NCI-H345 treated with DMSO at 0.1 percent for 48 hours (cell line): ENCODE results near the gene DMAC2.
"Not testable (repeated sequence)": the region's sequence is repeated elsewhere in the genome, so short reads cannot be mapped to it uniquely, and the experiment has no call there.

ENCODE experiments used
- DNase-seq: peaks from one replicate; lab custom pipeline; 2025; ENCODE audit not compliant: unreplicated experiment; lab: John Stamatoyannopoulos, UW

The DMAC2 gene

DNA sequence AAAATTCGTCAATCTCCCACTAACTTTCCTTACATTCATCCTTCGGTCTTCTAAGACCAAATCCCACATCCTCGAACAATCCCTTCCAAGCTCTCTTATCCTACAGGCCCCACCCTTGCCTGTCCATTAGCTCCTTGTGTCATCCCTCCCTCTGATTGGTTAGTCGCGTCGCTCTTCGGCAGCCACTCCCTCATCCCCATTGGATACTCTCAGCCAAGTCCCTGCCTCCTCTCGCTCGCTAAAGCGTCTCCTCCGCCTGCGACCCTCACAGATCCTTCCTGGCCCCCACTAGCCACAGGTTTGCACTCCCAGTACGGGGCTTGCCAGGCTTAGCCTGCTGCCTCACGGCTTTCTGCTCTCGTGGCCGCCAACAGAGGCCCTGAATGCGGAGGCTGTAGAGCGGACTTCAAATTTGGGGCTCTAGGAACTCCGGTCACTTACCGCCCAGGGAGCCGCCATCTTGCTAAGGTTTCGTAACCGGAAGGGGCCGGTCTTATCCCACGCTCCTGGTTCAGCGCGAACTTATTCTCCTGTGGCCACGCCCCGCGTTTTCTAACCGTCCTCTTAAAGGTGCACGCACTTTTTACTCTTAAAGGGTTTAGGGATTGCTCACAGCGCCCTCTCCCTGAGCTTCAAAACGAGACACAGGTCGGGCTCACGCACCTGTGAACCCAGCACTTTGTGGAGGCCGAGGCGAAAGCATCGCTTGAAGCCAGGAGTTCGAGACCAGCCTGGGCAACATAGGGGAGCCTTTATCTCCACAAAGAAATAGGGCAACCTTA, at the start of gene DMAC2:
Gene DMAC2 (minus strand): TSS at position 472 of the 782 bp plus-strand sequence. CDS start 13 bp downstream, at position 459.
- peak; percentile 91 for DNase-seq

- DNase-seq = not testable (repeated sequence)
These were observed 47.2 kb upstream of the DMAC2 start for GRCh38 chr19:41486953-41487352.

DNA sequence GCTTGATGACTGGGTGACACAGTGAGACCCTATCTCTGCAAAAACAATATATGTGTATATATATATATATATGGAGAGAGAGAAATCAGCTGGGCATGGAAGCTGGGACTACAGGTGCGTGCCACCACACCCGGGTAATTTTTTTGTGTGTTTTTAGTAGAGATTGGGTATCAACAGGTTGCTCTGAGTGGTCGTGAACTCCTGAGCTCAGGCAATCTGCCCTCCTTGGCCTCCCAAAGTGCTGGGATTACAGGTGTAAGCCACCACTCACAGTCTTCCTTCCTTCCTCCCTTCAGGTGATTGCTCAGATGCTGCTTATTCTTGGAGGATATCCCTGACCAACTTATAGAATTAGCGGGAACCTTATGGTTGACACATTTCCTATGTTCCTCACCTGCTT, 45.1 kb upstream of the DMAC2 start:
- no peak for DNase-seq

GRCh38 chr19:41480336-41480735, 40.6 kb upstream of the DMAC2 start:
- no peak for DNase-seq

DNA sequence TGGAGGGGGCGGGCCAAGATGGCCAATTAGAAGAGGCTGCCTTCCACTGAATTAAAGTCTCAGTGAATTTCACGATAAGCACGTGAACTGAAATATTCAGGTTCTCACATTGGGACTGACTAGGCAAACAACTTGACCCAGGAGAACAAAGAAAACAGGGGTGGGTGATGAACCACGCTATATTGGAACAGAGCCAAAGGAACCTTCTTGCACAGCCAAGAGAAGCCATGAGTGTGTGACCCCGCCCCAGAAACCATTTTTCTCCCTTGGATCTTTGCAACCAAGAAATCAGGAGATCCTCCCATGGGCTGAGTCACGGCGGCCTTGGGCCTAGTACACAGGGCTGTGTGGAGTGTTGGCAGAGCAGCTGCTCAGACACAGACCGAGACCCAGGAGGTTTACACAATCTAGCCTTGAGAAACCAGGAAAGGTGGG, 40.1 kb upstream of the DMAC2 start:
- DNase-seq = no peak

DNA sequence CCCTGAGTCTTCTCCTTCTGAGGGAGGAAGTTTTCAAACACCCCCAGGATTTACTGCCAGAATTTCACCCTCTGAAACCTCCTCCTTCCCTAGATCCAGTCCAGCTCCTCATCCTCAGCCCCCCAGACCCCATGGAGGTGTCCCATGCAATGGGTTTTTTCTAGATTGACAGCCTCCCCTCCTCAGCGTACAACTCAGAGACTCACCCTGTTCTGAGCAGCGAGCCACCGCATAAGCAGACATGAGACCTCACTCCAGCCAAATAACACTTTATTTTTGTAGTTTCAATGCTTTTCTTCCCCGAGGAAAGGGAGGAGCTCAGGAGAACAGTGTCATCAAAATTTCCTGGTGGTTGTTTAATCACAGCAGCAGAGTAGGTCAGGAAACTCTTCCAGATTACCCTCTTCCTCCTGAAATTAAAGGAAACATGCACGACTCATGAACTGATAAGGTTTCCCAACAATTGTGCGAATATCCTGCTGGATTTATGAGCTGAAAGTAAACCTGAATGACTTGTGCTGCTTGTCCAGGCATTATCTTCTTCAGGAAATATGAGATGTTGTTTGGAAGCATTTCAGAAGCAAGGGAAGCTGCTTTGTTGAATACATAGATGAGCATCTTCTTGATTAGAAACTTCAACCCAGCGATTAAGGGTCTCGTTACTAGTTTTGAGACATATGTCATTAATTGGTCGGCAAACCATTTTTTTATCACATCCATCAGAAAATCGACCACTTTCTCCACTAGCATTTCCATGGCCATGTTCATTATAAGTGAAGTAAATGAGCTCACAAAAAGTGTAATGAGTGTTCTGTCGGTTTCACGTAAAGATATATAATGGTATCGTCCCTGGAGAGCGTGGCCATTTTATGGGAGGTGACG, 39.4 kb upstream of the DMAC2 start:
- no peak for DNase-seq

DNA sequence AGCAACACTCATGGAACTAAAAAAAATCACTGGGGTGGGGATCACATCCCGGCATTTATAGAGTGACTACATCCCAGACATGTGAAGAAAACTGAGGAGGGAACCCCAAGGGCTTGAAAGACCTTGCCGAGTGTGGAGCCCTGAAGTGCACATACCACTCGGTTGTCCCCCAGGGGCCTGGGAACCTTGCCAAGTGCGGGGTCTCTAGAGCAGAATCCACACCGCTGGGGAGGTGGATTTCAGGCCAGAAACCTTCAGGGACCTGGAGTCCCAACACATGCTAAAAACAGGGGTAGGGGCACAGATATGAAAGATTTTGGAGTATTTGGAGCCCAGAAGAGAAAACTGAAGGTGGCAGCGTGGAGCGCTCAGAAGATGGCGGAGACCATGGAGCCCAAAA, 38.5 kb upstream of the DMAC2 start:
- no peak for DNase-seq

GRCh38 chr19:41476583-41476982, 36.9 kb upstream of the DMAC2 start:
- DNase-seq = no peak

DNA sequence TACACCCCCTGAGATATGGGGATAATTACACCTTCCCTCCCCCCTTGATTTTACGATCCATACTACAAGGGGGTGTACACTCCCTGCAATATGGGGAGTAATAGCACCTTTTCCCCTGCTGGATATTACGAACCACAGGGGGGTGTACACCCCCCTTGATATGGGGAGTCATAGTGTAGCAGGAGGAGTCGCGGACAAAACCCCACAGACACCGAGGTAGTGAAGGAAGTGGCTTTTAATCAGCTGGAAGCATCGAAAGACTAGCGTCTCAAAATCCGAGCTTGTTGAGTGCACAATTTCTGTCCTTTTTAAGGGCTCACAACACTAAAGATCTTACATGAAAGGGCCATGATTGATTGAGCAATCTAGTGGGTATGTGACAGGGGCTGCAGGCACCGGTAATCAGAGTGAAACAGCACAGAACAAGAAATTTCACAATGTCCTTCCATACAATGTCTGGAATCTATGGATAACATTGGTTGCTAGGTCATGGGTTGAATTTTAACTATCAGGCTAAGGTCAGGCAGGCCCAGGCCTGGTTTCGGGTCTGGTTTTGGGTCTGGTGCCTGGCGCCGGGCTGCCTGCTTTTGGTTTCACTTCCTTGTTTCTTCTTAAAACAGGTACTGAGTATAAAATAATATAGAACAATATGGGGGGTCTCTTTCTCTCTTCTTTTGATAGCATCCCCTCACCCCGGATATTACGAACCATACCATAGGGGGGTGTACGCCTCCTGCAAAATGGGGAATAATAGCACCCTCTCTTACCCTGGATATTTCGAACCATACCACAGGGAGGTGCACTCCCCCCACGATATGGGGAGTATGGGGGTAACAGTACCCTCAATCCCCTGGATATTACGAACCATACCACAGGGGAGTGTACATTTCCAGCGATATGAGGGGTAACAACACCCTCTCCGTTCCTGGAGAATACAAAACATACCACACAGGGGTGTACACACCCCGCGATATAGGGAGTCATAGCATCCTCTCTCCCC, 23.8 kb upstream of the DMAC2 start:
- not testable (repeated sequence) for DNase-seq

DNA sequence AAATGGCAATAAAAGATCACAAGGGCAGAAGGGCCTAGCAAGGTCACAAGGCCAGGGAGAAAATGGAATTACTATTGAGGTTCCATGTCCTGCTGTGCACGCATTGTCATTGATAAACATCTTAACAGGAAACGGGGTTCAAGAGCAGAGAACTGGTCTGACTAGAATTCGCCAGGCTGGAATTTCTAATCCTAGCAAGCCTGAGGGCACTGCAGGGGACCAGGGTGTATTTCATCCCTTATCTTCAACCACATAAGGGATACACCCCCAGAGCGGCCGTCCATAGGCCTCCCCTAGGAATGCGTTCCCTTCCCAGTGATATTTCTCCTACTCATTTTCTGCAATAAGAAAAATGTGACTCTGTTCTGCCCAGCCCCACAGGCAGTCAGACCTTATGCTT, 22.8 kb upstream of the DMAC2 start:
- DNase-seq = no peak

DNA sequence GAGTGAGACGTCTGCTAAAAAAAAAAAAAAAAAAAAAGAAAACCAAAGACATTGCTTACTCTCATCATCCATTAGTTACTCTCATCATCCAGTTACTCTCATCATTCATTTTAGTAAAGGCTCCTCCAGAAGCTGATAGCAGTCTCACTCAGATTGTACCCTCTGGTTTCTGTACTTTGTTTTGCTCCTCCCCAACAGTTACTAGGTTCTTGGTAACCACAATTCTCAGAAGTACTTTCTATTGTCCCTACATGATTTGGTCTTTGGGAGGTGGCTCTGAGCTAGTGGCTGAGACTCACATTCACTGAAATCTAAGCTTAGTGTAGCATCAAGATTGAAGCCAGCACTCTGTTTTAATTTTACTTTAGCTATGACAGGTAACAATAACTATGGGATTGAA, 17.5 kb upstream of the DMAC2 start:
- no peak for DNase-seq

DNA sequence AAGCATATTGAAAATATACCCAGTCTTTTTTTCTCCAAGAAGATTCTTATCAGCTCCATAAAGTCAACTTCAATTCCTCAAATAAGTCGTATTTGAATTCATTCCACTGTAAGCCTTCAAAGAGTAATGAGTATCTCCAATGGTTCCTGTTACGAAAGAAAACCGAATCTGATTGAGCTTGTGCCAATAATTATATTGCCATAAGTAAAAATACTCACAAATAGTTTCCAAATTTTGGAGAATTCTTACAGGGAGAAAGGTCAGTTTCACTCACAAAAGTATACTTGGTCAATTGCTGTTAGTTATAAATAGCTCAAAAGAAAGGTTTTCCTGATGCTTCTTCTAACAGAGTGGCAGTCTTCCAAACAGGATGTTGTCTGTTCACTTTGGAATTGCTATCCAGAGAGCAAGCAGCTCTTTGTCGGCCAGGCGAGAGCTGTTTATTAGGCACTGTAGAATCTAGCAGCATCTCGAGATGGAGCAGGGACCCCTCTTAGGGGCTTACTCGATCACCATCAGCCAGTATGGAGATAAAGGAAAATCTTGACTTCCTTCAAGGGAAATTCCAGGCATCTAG, 16.7 kb upstream of the DMAC2 start:
- DNase-seq = no peak

DNA sequence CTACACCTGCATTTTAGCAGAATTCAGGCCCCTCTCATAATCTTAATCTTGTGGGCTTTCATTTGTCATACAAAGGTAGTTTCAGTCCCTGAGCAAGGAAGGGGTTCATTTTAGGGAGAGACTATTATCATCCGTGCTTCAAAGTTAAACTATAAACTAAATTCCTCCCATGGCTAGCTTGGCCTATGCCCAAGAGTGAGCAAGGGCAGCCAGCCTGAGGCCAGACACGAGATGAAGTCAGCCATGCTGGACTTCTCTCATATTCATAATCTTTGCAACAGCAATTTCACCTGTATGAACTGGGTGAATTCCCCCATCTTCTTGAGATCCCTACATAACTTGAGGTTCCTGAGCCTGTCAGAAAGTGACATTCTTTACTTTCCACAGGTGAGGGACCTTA, 16.2 kb upstream of the DMAC2 start:
- DNase-seq = no peak

DNA sequence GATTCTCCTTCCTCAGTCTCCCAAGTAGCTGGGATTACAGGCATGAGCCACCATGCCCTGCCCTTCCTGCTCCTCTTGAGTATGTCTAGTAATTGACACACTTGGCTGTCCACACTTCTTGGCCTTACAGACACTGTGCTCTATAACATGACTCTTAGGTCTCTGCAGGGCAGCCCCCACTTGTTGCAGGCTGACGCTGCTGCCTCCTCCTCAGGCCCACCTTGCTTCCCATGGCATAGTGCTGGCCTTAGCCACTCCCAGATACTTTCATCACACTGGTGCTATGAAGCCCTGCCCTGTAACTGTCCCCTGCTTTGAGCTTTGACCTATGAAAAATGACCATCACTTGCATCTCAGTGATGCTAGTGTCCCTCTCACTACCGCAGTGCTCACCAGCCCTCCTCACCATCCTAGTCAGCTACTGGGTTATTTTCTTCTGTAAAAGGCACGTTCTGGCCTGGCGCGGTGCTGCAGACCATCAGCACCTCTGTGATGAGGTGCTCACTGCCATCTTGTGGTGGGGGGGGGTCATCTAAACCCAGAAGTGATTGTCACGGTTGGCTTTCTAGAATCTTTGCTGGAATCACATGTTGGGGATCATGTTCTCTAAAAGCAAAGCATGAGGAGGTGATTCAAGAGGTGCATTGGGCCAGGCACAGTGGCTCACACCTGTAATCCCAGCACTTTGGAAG, 13.0 kb upstream of the DMAC2 start:
- DNase-seq = no peak

DNA sequence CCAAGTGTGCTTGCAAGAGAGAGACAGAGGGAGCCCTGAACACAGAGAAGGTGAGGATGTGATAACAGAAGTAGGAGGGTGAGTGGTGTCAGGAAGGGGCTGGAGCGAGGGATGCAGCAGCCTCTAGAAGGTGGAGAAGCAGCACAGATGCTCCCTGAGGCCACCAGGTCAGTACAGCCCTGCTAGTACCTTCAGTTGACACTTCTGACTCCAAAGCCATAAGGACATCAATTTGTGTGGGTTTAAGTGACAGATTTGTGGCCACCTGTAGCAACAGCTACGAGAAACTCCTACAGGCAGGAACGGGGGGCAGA, 10.1 kb upstream of the DMAC2 start:
- no peak for DNase-seq

DNA sequence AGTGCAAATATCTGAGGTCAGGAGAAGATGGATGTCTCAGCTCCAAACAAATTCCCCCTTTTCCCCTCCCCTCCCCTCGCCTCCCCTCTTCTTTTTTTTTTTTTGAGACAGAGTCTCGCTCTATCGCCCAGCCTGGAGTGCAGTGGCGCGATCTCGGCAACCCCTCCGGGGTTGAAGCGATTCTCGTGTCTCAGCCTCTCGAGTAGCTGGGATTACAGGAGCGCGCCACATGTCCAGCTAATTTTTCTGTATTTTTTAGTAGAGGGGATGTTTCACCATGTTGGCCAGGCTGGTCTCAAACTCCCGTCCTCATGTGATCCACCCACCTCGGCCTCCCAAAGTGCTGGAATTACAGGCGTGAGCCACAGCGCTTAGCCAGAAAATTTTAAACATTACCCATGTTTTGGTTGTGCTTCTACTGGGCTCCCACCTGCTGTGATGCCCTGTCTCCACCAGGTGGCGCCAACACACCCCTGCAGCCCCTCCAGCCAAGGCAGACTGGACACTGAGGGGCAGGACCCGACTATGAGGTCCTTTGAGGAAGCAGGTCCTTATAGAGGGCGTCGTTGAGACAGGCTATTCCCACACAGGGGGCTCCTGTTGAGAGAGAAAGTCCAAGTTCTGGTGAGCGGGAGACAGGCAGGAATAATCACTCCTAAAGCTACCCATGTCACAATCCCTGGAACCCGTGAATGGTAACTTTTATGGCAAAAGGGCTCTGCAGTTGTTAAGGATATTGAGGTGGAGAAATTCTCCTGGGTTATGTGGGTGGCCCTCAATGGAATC, 9.6 kb upstream of the DMAC2 start:
- peak; percentile 7 for DNase-seq

GRCh38 chr19:41447732-41448332, 8.1 kb upstream of the DMAC2 start:
- no peak for DNase-seq

DNA sequence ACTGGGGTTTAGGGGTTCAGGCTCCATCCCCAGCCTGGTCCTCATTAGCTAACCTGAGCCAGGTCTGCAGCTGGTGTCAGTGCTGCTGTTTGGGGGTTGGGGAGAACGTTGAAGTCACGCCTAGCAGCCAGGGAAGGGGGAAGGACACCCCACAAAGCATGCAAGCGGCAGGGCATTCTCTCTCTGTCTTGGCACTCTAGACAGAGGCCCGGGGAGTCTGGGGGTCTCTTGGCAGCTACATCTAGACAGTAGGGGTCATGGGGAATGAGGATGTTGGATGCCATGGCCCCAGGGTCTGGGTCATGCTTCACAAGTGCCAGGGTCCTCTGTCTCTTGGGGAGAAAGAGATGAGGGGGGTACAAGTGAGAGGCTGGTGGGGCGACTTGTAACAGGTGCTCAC, 5.9 kb upstream of the DMAC2 start:
- DNase-seq = no peak
